ENCODE results near the gene ADGRL1. TPM values are rescaled to one million over a fixed set of nuclear protein-coding genes. Genes with fewer than 3 reads are reported as not detected.

Gene ADGRL1
- polyA plus RNA-seq, 1 experiment, result 4.0 TPM

DNA sequence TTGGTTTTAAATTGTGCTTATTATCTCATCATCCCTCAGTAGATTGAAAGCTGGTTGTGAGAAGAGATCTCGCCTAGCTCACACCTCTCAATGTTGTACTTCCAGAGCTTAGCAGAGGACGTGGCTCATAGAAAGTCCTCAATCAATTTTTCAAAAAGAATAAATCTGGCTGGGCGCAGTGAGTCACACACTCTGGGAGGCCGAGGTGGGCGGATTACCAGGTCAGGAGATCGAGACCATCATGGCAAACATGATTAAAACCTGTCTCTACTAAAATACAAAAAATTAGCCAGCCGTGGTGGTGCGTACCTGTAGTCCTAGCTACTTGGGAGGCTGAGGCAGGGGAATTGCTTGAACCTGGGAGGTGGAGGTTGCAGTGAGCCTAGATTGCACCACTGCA lies 64.9 kb downstream of the ADGRL1 start:
- DNase-seq (ENCODE audit: low read depth), result no peak
- ChIA-PET CTCF (interaction anchor here (0.7 to 6.6 kb wide), 2 partner anchors 49 to 207 kb away, joined by 3 to 52 read pairs; no protein-coding TSS in a partner anchor), POLR2A (no interaction called here)
- Histone ChIP-seq H3K27me3 (ENCODE audit: control insufficient read depth, insufficient read depth, low read length) (no peaks in the 10 kb centered on the region), H3K4me3 (ENCODE audit: low read depth, low read length) (no peak overlapping the region), H3K36me3 (ENCODE audit: control insufficient read depth, insufficient read depth, low read length) (no peaks in the 10 kb centered on the region)
- TF ChIP-seq, protein P1, sequence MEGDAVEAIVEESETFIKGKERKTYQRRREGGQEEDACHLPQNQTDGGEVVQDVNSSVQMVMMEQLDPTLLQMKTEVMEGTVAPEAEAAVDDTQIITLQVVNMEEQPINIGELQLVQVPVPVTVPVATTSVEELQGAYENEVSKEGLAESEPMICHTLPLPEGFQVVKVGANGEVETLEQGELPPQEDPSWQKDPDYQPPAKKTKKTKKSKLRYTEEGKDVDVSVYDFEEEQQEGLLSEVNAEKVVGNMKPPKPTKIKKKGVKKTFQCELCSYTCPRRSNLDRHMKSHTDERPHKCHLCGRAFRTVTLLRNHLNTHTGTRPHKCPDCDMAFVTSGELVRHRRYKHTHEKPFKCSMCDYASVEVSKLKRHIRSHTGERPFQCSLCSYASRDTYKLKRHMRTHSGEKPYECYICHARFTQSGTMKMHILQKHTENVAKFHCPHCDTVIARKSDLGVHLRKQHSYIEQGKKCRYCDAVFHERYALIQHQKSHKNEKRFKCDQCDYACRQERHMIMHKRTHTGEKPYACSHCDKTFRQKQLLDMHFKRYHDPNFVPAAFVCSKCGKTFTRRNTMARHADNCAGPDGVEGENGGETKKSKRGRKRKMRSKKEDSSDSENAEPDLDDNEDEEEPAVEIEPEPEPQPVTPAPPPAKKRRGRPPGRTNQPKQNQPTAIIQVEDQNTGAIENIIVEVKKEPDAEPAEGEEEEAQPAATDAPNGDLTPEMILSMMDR (IDR thresholded peaks at IDR 0.05; ENCODE audit: insufficient read depth, low read depth, low read length), result no peak

DNA sequence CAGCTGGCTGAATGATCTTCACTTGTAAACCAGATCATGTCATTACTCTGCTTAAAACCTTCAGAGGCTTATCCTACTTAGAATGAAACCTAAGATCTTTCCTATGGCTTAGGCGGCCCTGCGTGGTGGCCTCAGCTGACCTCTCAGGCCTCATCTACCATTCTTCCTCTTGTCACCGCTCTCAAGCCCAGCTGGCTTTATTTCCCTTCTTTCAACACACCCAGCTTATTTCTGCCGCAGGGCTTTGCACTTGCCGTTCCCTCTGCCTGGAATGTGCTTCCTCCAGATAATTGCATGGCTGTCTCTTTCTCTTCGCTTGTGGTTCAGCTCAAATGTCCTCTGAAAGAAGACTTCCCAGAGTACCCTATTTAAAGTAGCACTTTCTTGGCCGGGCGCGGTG lies 66.0 kb downstream of the ADGRL1 start:
- DNase-seq (ENCODE audit: low read depth), result no peak
- Histone ChIP-seq H3K27me3 (ENCODE audit: control insufficient read depth, insufficient read depth, low read length) (no peaks in the 10 kb centered on the region), H3K36me3 (ENCODE audit: control insufficient read depth, insufficient read depth, low read length) (no peaks in the 10 kb centered on the region), H3K4me3 (ENCODE audit: low read depth, low read length) (no peak overlapping the region)
- TF ChIP-seq, protein P1 (IDR thresholded peaks at IDR 0.05; ENCODE audit: insufficient read depth, low read depth, low read length), result no peak
- ChIA-PET POLR2A (no interaction called here), CTCF (interaction anchor here (0.6 to 6.6 kb wide), 5 partner anchors 8 to 266 kb away, joined by 3 to 52 read pairs (median 4); no protein-coding TSS in a partner anchor)

DNA sequence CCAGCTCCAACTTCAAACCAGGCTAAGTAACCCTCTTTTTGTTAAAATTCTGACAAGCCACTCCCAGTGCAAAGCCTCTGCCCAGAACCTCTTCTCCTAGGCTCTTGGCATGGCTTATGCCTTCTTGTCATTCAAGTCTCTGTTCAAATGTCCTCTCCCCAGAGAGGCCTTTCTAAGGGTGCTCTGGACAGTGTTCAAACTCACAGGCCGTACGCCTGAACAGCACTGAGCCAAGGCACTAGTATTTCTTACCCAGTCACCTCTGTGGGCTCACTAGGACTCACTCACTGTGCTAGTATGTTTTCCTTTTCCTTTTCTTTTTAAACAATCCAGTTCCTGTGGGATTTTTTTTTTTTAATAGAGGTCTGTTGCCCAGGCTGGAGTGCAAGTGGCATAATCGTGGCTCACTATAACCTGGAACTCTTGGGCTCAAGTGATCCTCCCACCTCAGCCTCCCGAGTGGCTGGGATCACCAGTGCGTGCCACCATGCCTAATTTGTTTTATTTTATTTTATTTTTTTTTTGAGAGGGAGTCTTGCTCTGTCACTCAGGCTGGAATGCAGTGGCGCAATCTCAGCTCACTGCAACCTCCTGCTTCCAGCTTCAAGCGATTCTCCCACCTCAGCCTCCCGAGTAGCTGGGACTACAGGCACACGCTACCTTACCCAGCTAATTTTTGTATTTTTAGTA lies 67.2 kb downstream of the ADGRL1 start:
- DNase-seq (ENCODE audit: low read depth), result no peak
- H3K36me3 ChIP-seq (ENCODE audit: control insufficient read depth, insufficient read depth, low read length), result no peaks in the 10 kb centered on the region
- TF ChIP-seq, protein P1 (IDR thresholded peaks at IDR 0.05; ENCODE audit: insufficient read depth, low read depth, low read length), result no peak
- no peak overlapping the region for H3K4me3 ChIP-seq (ENCODE audit: low read depth, low read length)
- POLR2A ChIA-PET, result no interaction called here
- CTCF ChIA-PET, result interaction anchor here (0.9 to 6.6 kb wide), 4 partner anchors 9 to 267 kb away, joined by 4 to 52 read pairs (median 12); no protein-coding TSS in a partner anchor
- H3K27me3 ChIP-seq (ENCODE audit: control insufficient read depth, insufficient read depth, low read length), result no peaks in the 10 kb centered on the region

DNA sequence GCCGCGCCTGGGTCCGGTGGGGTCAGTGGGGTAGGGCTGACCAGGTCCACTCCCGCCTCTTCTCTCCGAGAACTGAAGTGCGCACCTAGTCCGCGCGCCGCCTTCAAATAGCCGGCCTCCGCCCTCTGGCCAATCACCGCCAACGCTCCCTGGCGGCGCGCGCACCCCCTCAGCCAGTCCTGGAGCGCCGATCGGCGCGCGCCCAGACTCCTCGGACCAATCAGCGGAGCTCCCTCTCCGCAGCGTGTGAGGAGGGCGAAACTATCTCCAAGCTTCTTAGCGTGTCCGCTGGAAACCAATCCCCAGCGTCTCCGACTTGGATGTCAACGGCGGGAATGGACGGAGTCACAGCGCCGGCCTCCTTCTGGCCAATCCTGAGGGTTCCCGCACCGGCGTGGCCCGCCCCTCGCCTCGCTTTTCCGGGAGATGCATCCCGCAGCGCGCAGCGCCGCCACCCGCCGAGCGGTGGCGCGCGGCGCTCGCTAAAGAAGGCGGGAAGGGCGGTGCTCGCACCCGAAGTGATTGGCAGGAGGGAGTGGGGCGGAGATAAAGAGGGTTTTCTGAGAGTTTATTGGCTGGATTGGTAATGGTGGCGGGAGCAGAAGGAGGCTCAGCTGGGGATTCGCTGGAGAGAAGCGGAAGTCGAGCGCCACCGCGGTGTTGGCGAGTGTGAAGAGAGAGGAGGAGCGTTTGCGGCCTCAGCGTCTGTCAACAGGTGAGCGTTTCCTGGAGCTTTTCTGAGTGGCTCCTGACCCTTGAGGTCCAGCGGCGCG lies 69.3 kb downstream of the ADGRL1 start, which contains the start of gene ASF1B:
Gene ASF1B (minus strand): TSS at position 81 of the 773 bp plus-strand sequence. CDS start 133 bp downstream, outside the sequence.
- Histone ChIP-seq H3K4me3 (ENCODE audit: low read depth, low read length) (peak within 1 kb of the TSS; percentile 93), H3K36me3 (ENCODE audit: control insufficient read depth, insufficient read depth, low read length) (no peaks in the 10 kb centered on the region), H3K27me3 (ENCODE audit: control insufficient read depth, insufficient read depth, low read length) (no peaks in the 10 kb centered on the region)
- POLR2A ChIA-PET, result interaction anchor here (0.6 to 1.0 kb wide), 2 partner anchors 274 to 341 kb away, joined by 3 read pairs; partner anchors contain the start of gene ZSWIM4
- DNase-seq (ENCODE audit: low read depth), result peak; percentile 99
- TF ChIP-seq, protein P1 (IDR thresholded peaks at IDR 0.05; ENCODE audit: insufficient read depth, low read depth, low read length), result peak; percentile 66
- CTCF ChIA-PET, result interaction anchor here (0.6 to 6.6 kb wide), 58 partner anchors 8 to 1743 kb away, joined by 3 to 52 read pairs (median 4); partner anchors contain the start of genes NANOS3 and PRKACA
